ENCODE data around the gene NKPD1.

DNA sequence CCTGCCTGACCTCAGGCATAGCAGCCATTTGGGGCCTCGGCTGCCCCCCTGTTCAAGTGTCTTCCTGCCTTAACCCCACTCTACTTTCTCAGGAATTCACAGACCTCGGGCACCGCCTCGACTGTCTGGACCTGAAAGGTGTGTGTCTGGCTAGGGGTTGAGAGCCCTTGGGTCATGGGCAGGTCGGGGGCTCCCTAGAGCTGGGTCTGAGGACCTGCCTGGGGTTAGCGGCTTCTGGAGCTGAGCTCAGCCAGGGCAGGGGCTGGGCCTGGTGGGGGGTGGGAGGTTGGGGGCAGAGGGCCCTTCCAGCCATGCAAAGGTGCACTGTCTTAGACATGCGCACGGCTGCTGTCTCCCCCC lies 20.7 kb downstream of the NKPD1 start:
- TF ChIP-seq, protein P1, sequence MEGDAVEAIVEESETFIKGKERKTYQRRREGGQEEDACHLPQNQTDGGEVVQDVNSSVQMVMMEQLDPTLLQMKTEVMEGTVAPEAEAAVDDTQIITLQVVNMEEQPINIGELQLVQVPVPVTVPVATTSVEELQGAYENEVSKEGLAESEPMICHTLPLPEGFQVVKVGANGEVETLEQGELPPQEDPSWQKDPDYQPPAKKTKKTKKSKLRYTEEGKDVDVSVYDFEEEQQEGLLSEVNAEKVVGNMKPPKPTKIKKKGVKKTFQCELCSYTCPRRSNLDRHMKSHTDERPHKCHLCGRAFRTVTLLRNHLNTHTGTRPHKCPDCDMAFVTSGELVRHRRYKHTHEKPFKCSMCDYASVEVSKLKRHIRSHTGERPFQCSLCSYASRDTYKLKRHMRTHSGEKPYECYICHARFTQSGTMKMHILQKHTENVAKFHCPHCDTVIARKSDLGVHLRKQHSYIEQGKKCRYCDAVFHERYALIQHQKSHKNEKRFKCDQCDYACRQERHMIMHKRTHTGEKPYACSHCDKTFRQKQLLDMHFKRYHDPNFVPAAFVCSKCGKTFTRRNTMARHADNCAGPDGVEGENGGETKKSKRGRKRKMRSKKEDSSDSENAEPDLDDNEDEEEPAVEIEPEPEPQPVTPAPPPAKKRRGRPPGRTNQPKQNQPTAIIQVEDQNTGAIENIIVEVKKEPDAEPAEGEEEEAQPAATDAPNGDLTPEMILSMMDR (IDR thresholded peaks at IDR 0.05): no peak
- no peak for TF ChIP-seq POLR2A (IDR thresholded peaks at IDR 0.05)
